NCI-H2227 (cell line): ENCODE results near the gene LMO7.

Experiments used
- DNase-seq: peaks from one replicate; lab custom pipeline; 2025; ENCODE audit not compliant: unreplicated experiment; lab: John Stamatoyannopoulos, UW

LMO7 gene

DNA sequence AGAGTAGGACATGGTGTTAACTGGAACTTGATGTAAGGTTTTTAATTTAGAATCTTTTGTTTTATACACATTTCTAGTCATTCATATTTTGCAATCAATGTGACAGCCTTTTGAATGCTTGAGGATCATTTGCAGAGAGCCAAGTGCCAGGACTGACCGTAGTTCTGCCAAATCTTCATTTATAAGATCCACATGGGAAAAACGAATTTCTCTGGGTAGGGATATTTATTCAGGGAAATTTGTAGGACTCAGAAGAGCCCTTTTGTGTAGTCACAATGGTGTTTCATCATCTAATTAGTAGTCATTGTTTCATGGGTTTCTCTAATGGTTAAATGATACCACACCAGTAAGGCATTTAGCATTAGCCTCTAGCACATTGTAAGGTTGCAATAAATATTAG, 161.1 kb downstream of the LMO7 start:
- DNase-seq = no peak

DNA sequence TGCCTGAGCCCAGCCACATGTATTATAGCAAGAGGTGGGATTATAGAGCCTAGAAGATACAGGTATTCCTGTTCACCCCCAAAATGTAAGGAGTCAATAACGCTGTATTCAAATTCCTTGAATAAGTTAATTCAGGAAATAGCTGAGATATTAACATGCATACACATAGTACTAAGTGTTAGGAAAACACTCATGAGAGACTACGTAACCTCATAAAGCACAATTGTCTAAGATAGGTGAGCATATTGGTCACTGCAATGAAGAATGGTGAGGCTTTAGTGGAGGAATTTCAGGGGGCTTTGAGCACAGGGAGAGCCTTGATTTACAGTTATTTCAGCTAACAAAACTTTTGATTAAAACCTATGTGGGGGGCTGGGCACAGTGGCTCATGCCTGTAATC, 161.6 kb downstream of the LMO7 start:
- DNase-seq = no peak

DNA sequence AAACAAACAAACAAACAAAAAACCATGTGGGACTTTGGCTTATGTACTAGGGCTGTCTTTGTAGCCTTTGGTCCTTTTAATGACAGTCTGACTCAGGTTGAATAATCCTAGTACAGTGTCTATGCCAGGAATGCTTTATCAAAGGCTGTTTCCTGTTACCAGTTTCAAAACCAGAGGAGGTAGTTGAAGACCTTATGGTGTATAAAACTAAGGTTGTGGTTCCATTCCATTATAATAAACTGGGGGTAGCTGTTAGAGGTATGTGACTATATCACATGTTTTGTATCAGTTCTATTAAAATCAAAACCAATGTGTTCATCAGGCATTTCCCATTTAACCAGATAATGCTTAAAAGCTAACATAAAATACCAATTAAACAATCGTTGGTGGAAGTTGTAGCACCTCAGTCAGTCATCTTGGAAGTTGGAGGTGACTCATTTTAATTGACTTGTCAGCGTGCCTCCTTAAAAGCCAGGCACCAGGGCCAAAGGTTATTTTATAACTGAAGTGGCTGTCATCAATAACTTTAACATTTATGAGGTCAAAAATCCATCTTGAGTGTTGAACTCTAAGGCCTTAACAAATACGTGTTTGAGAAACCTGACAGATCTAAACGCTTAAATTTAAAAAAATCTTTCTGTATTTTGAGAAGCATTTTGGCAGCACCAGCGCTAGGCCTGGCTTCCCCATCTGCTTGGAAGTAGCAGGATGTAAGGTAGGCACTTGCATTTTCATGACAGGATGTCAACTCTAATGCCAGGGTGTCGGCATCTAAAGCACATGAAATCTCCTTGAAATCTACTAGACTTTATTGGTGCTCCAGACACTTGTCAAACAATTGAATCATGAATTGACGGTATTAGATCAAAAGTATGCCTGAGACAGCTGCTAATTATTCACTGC, 162.5 kb downstream of the LMO7 start:
- no peak for DNase-seq

DNA sequence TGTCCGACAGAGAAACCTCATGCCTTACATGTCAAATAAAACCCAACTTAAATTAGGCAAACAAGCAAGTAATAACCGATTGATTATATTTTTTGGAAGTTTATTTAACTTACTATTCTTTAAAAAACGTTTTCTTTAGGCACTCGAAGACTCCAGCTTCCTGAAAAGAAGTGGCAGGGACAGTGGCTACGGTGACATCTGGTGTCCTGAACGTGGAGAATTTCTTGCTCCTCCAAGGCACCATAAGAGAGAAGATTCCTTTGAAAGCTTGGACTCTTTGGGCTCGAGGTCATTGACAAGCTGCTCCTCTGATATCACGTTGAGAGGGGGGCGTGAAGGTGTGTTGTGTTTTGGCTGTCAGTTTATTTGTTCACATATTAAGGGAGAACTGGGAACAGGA, 164.4 kb downstream of the LMO7 start:
- DNase-seq = no peak

DNA sequence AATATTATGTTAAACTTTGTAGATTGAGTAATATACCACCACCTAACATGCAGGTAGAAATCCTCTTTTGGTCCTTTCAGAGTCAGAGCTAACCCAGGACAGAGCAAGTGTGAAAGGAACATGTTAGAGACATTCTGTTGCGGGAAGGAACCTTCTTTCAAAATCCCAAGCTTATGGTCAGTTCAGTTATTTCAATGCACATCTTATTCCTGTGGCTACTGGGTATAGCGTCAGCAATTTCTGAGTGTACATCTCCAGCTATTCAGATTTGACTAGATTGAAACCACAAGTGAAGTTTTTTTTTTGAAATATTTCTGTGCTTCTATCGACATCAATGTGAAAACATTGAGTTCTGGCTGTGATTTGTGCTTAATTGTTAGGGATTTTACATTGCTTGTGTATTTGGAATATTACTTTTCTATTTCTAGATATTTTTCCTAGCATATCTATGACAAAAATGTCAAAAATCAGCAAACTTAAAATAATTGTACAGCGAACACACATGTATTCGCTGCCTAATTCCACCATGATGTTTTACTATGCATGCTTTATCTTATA, 165.3 kb downstream of the LMO7 start:
- no peak for DNase-seq

DNA sequence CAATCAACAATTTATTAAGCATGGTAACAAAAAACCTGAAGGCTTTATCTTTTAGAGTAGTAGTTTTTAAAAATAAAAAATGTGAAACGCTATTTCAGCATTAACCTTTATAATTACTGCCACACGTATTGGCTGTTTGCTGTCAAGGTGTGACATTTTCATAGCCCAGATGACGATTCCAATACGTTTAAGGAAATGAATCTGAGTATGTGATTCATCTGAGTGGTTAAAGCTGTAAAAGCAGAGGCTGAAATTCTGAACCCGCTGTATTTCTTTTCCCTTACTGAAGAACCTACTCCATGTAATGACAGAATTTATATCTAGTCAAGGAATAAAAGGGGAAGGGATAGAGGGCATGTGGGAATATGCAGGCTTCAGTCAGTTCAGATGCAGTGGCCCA, 166.0 kb downstream of the LMO7 start:
- no peak for DNase-seq

DNA sequence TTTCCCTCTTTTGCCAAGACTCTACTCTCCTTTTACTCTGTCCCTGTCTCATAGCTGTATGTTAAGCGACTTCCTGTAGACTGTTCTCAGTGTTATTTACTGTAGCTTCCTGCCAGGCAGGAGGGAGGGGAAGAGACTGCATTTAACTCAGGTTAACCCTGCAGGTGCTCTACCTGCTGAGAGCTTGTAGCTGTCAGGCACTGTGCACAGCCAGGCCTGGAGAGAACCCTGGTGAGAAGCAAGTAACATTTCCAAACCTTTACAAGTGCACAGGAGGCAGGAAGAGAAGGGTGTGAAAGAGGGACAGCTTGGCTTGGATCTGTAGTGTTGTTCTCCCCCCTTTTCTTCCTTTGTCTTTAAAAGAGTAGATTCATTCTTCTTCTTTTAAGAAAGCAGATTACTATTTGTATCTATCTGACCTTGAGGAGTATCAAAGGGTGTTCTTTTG, 167.1 kb downstream of the LMO7 start:
- DNase-seq = no peak

DNA sequence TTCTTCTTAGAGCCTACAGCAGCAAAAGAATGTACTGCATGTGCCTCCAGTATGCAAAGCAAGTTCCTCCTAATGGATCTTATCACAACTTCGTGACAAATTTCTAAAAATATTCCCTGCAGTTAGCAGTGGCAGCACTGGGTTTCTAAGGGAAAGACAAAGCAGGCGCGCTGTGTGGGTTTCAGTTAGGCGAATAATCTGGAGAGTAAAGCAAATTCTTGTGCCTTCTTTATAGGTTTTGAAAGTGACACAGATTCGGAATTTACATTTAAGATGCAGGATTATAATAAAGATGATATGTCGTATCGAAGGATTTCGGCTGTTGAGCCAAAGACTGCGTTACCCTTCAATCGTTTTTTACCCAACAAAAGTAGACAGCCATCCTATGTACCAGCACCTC, 167.9 kb downstream of the LMO7 start:
- DNase-seq = no peak

DNA sequence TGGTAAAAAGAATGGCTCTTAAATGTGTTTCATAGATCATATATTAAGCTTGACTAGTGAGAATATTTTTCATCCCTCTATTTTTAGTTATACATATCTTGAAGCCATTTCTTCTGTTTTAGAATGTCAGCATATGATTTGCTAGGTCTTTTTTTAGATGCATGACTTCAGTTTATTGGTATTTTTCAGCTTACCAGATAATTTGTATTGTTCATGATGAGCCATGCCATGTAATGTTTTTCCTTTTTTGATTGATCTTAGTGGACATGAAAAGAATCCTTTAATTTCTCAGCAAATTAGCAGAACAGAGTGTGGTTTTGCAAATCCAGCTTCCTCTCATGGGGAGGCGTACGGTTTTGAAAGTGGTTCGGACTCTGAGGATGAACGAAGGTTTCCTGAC, 168.5 kb downstream of the LMO7 start:
- DNase-seq = no peak

DNA sequence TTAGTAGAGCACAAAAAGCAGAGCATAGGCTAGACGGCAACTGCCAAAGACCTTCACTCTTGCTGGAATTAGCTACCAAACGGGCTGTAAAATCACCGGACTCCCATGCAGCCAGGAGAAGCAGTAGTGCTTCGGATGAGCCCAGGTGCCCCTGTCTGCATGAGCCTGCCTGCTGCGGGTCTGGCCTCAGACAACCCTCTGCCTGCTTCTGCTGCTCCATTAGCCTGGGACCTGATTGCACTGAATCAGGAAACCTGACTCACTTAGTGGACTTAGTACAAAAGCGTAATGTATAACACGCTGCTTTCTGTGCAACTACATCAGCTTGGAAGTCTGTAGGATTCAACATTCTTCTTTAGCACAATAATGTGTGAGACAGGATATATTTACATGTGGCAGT, 170.0 kb downstream of the LMO7 start:
- no peak for DNase-seq

DNA sequence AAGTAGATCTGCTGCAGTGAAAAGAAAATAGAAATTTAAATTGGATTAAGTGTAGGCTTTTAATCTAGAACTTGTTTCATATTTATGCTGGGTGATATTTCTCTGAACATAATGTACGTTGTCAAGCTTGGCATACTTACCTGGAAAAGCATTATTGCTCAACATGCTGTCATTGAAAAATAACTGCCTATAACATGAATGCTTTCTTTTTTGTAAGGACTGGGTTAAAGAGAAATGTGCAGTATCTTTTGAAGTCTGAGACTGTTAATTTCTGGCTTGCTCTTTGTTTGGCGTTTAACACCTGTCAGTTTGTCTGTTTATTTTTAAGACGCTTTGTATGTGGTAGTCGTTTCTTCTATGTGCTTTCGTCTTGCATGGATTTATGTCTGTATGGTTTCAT, 175.2 kb downstream of the LMO7 start:
- DNase-seq = no peak

DNA sequence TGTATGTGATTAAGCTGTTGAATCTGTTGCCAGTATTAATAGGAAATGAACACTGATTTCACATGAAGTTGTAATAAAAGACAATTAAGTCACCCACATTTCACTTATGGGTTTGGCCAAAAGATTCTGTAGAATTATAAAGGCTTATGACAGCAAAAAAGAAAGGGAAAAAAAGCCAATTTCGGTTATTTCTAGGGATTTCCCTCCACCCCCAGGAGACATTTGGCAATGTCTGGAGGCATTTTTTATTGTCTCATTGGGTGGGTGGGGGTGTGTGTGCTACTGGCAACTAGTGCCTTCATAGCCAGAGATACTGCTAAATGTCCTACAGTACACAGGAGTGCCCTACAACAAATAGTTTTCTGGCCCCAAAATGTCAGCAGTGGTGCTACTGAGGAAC, 175.7 kb downstream of the LMO7 start:
- no peak for DNase-seq

DNA sequence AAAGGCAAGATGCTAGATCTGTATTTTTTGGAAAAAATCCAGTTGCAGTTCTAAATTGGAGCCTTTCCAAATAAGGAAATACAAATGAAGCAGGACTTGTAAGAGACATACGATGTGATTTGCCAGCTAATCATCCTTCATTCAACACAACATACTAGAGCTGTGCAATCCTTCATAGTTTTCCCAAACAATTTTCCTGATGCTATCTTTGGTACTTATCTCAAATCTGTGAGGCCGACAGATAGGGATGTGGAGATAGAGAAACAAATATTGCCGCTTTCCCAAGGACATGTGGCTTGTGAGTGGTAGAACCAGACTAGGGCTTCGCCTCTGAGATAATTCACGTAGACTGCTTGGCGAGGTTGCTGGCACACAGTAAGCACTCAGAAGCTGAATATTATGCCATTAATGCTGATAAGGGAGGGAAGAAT, 176.6 kb downstream of the LMO7 start:
- no peak for DNase-seq

DNA sequence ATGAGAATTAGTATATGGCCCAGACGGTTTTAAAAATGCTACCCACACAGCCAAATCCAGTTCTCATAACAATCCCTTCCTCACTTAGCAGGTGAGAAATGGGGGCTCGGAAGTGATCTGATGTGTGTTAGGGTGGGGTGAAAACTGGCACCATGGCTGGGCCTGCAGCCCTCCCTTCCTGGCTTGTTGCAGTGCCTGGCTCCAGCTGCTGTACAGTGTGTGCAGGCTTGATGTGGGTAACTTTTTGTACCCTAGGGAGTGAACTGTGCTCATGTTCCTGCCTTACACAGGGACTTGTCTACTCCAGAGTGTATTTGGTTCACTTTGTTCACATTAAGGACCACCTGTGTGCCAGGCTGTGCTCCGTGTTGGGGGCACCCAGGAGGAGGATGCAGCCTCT, 177.2 kb downstream of the LMO7 start:
- DNase-seq = no peak

DNA sequence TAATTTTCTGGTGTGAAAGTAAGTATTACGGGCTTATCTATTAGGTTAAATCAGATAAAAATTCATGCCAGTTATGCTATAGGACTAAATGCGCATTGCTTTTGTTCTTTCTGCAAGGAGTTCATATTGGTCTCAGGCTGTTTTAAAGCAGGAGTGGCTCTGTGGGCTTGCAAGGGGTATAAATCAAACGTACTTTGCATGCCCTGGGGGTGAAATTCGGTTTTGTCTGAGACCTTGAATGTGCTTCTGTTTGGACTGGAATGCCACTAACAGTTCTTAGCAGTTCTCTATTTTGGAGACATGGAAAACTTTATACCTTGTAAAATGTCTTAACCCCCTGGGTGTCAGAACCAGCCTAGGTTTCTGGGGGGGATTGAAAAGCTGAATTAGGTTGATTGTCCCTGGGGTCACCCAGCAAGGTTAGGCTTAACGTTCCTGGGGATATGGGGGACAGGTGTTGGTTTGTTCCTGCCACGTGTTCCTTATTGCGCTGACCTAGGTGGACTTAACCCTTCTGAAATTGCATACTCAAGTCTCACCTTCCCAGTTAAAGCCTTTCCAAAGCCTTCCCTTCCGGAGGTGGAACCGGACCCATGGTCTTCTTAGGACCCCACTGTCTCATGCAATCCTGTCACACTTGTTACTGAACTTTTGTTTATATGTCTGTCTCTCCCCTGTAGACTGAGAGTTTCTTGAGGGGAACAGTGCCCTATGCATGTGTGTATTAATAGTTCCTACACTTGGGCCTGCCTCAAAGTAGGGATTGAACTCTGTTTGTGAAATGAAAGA, 182.2 kb downstream of the LMO7 start:
- no peak for DNase-seq

DNA sequence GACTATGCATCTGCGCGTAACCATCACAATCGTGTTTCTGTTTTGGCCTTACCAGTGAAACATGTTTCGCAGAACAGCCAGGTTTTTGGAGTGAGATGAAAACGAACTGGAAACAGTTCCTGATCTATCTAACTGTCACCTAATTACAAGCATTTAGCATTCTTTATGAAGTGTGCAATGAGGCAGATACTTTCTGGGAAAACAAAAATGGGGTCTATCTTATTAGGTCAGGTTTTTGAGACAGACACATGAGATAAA, 182.8 kb downstream of the LMO7 start:
- DNase-seq = no peak

DNA sequence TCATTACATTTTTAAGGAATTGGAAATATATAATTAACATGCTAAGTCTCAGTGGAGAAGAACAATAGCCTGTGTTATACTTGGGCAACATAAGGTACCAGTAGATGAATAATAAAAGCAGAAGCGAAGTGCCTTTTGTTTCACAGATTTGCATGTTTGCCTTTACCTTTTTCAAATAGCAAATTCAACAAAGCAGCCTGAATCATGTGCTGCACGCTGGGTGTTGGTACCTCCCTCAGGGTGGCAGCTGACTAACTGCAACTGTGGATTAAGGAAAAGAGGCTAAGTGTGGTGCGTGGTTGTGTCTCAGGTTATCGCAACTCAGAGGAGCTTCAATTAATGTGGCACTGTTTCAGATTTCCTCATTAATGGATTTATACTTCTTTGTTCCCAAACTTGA, 189.0 kb downstream of the LMO7 start:
- DNase-seq = no peak

DNA sequence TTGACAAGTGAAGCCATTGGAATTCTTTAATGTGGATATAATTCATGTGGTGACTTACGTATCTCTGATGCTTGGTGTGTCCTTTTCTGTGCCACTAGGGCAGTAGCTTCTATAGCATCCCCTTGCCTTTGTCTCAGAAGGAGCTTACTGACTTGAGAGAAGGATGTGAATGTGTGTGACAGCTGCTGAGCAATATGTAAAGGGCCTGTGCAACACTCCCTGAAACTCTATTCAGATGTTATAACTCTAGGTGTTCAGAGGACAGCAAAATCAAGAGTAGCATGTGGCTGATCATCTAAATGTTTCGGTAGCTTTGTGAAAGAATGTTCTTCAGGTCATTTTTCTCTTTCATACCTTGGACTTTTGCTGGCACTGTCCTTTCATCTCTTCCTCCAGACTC, 189.5 kb downstream of the LMO7 start:
- no peak for DNase-seq

DNA sequence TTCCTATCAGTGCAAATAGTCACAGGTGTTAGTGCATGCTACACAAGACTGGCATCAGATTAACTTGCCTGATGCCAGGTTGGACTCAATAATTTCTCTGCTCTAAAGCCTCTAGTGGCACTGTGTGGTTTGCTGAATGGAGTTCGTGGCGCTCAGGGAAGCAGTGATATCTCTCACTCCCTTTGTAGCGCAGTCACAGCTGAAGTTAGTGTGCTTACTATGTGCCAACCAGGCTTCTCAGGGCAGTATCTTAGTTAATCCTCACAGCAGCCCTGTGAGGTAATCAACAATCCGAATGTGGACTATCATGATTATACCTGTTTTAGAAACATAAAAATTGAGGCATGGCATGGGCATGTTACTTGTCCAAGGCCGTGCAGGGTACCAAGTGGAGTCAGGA, 190.3 kb downstream of the LMO7 start:
- DNase-seq = no peak

DNA sequence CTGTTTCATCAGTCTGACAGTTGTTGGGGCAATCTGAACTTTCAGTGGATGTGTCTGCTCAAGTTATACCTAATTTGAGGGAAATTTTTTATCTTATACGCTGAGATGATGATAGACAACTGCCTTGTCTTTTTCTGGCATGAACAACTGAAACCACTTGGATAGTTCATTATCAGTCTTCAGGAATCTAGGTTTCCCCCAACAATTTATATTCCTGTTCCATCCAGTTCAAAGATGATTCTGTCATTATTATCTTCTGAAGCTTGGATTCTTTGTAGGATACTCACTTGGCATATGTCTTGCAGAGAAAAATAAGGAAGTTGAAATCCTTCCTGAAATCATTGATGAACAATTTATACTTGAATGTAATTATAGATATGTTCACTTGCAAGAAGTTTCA, 193.7 kb downstream of the LMO7 start:
- no peak for DNase-seq

DNA sequence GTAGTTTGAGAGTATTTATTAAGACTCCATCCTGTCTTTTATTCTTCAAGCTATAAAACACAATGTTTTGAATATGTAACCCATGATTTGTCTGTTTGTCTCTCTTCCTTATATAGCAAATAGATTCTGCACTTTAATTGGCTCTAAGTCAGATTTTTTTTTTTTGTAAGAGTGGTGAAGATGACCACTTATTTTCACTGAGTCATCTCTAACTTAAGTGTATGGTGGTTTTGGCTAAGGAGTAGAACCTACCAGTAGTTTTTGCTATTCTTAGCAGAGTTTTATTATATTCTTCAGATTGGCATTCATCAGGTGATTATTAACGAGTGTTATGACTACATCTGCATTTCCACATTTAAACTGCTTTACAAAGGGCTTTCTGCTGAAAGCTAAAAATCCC, 194.7 kb downstream of the LMO7 start:
- DNase-seq = no peak

DNA sequence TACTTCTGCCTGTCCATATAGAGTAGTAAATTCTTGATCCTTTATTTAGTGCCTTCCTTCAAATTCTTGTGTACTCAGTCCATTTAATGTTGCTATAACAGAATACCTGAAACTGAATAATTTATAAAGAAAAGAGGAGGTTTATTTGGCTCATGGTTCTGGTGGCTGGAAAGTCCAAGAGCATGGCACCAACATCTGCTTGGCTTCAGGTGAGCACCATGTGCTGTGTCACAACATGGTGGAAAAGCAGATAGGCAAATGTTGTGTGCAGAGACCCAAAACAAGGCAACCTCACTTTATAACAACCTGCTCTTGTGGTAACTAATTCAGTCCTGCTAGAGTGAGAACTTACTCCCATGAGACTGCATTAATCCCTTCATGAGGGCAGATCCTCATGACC, 195.3 kb downstream of the LMO7 start:
- DNase-seq = no peak
